C4-2B (cell line): ENCODE results near the gene MMP15.

Experiments
- H3K27ac ChIP-seq: fragments of 450-650 bp; 2 replicates; pipeline ENCODE4 v1.5.1; 2017
- ZFX ChIP-seq: fragments of 450-650 bp; IDR thresholded peaks from 2 replicates; pipeline ENCODE4 v1.6.1; 2017
- TF ChIP-seq, protein P1 (sequence below): fragments of 450-650 bp; conservative IDR thresholded peaks from 2 replicates; pipeline ENCODE4 v1.5.1; 2017; ENCODE audit warnings: mild to moderate bottlenecking

MMP15 gene

DNA sequence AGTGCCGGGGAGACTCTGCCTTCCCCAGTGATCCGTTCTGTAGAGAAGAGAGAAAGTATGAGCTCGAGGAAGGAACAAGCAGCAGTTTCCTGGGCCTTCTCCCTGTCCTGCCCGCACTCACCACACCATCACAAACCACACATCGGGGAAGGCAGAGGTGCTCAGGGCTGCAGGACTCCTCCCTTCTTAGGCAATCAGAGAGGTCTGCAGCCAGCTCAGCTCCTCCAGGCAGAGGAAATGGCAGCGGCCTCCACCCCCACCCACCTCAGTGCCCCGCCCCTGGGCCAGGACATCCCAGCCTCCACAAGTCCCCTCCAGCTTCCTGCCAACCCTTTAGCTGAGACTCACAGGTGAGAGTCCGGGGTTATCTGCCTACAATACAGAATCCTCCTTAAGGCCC lies 27.1 kb upstream of the MMP15 start:
- H3K27ac ChIP-seq = no peak overlapping the region
- no peak for TF ChIP-seq ZFX
- TF ChIP-seq, protein P1, sequence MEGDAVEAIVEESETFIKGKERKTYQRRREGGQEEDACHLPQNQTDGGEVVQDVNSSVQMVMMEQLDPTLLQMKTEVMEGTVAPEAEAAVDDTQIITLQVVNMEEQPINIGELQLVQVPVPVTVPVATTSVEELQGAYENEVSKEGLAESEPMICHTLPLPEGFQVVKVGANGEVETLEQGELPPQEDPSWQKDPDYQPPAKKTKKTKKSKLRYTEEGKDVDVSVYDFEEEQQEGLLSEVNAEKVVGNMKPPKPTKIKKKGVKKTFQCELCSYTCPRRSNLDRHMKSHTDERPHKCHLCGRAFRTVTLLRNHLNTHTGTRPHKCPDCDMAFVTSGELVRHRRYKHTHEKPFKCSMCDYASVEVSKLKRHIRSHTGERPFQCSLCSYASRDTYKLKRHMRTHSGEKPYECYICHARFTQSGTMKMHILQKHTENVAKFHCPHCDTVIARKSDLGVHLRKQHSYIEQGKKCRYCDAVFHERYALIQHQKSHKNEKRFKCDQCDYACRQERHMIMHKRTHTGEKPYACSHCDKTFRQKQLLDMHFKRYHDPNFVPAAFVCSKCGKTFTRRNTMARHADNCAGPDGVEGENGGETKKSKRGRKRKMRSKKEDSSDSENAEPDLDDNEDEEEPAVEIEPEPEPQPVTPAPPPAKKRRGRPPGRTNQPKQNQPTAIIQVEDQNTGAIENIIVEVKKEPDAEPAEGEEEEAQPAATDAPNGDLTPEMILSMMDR = no peak

DNA sequence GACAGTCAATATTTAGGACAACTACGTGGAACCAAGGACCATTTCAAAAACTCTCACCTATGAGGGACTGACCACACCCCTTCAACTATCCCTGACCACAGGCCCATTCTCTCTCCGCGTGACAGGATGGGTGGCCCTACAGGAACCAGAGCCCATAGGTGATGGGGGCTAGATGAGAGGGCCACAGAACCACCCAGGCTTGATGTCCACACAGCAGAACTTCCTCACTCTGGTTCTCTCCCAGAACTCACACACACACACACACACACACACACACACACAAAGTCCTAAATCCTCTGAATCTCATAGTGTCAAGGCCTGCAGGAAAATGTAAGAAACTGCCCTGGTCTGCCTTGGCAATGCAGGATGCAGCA lies 26.6 kb upstream of the MMP15 start:
- no peak overlapping the region for H3K27ac ChIP-seq
- TF ChIP-seq, protein P1 = no peak
- no peak for TF ChIP-seq ZFX

DNA sequence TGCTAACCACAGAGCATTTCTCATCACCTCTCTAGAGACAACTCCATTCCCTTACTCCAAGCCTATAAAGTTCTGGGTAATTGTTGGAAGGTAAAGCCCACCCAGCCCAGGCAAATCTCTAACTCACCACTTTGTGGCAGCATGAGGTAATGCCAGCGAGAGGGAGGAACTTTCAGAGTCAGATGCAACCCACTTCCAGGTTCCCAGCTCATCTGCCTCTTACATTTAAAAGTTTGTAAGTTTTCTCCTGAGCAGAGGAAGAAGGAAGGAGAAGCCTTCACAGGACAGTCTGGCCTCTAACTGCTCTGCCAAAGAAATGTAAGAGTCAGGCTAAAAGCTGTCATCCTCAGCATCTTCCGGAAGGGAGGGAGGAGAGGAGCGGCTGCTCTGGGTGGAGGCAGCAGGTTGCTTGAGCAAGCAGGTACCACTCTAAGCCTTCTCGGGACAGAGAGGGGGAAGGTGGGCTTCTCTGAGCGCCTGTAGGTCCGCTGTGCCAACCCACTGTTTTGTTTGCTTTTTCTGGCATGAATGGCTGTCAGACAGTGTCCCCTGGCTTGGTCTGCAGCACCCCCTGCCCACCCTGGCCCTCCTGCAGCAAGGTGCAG lies 26.1 kb upstream of the MMP15 start:
- H3K27ac ChIP-seq = peak overlapping the region; percentile 89
- TF ChIP-seq, protein P1 = no peak

DNA sequence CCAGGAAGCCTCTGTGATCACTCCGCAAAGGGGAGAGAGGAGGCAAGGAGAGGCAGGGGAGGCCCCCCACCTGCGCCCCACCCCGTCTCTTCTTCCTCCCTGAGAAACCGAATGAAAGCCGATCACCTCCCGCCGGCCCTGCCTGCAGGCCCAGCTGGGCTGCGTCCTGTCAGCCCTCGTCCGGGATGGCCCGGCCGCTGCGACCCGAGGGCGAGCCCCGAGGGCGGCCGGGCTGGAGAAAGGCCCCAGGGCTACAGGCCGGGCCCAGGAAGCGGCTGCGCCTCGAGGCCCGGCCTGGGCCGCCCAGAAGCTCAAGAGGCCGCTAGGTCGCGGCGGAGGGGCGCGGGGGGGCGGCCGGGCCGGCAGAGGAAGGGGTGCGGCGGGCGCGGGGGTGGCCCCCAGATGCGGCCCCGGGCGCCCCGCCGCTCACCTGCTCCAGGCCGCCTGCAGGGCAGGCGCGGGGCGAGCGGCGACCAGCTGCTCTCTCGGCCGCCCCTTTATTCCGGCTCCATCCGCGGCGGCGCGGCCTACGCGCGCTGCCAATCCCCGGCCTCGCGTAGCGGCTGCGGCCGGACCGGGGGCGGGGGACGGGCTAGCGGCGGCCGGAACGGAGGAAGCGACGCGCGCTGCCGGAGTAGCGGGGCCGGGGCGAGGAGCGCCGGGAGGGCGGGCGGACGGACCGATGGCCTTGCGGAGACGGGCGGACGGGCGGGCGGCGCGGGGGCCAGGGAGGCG lies 25.4 kb upstream of the MMP15 start, which contains the start of gene ZNF319:
Gene ZNF319, minus strand, starts transcription at position 702 of the 735 bp plus-strand sequence. CDS start 2,407 bp downstream, outside the sequence.
- TF ChIP-seq, protein P1 = no peak
- TF ChIP-seq ZFX = peak; percentile 99
- H3K27ac ChIP-seq = peak within 1 kb of the TSS; percentile 89

DNA sequence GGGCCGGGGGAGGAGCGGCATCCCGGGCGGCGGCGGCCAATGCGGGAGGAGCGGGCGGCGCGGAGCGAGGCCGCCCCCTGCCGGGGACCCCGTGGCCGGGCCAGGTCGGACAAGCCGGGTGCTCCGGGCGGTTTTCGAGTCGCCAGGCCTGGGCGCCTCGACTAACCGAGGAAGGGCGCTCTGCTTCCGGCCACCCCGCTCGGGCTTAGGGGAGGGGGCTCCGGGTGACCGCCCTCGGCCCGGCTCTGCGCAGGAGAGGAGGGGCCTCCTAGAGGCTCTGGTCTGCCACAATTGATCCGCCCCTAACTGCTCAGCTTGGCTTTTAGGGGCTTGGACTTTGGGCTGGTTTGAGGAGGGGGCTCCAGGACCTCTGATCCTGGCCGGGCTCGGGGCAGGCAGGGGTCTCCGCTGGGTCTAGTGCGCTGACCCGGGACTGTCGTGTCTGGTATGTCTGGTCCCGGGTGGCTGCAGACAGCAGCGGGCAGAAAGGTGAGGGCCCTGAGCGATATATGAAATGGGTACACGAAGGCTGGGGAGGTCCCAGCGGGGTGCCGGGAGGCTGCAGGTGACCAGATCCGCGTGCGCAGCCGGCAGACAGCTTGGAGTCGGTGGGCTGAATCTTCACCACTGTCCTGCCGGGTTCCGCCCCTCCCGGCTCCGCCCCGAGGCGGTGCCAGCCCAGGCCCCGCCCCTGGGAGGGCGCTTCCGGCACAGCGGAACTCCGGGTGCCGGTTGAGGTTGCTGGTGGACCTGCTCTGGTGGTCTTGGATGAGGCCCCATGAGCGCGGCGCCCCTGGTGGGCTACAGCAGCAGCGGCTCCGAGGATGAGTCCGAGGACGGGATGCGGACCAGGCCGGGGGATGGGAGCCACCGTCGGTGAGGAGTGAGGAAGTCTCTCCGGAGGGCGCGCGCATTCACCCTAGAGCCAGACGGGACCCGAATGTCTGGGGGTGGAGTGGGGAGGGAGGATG lies 24.6 kb upstream of the MMP15 start, which contains the start of gene USB1:
Gene USB1, plus strand, starts transcription at position 702 of the 971 bp plus-strand sequence. Its CDS starts 77 bp downstream, at position 779.
- TF ChIP-seq, protein P1 = peak; percentile 88
- 0 out of 2 replicates have a peak, but pooled peaks have one; percentile 33 for TF ChIP-seq ZFX
- peak within 1 kb of the TSS; percentile 89 for H3K27ac ChIP-seq

DNA sequence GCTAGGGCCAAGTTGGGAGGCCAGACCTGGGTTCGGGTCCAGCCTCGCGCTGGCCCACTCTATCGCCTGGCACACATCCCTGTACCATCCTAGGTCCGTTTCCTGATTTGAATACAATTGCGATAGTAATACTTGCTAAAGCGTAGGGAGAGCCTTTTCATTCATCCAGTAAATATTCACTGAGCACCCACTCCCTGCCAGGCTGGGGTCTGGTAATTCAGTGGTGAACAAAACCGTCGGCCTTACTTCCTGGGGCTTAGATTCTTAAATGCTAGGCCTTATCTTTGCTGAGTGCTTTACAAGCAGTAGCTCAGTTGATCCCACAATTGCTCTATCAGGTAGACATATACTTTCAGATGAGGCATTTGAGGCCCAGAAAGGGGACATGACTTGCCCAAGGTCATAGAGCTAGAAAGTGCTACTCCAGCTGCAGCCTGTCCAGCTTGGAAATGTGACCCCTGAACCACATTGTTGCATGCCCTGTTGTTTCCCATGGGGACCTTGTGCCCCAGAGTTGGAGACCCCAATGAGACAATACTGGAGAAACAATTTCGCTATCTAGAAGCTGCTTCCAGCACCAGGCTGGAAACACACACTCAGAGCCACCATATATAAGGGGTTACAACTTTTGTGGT lies 23.7 kb upstream of the MMP15 start:
- peak overlapping the region; percentile 89 for H3K27ac ChIP-seq
- TF ChIP-seq ZFX = no peak
- TF ChIP-seq, protein P1 = no peak
